LNCaP clone FGC (cell line): ENCODE results near the gene LGR5.

Experiments used
- DNase-seq: peaks from one replicate; pipeline ENCODE4 v3.0.0-alpha.2; 2011; ENCODE audit warnings: low read depth
- H3K4me3 ChIP-seq: 2 replicates; pipeline ENCODE4 v1.5.1; 2011; ENCODE audit warnings: mild to moderate bottlenecking, low read depth, low read length, control low read depth
- CTCF ChIP-seq: IDR thresholded peaks from 2 replicates; pipeline ENCODE4 v1.5.1; 2012; ENCODE audit warnings: mild to moderate bottlenecking; ENCODE audit not compliant: control insufficient read depth, insufficient read depth; ENCODE audit errors: extremely low read depth

LGR5 gene

GRCh38 chr12:71626098-71626497, 186.5 kb downstream of the LGR5 start:
- no peak for DNase-seq
- no peak for TF ChIP-seq CTCF
- H3K4me3 ChIP-seq, result no peak overlapping the region

GRCh38 chr12:71626768-71627167, 187.2 kb downstream of the LGR5 start:
- no peak for DNase-seq
- no peak for TF ChIP-seq CTCF
- H3K4me3 ChIP-seq, result no peak overlapping the region

GRCh38 chr12:71627438-71628002, 187.9 kb downstream of the LGR5 start:
- no peak overlapping the region for H3K4me3 ChIP-seq
- DNase-seq, result no peak
- no peak for TF ChIP-seq CTCF
